Astrocyte of the spinal cord (primary cell): ENCODE data around the gene MAN1C1.

Source experiments
- DNase-seq: peaks from one replicate; pipeline ENCODE4 v3.0.0; 2011; ENCODE audit warnings: low read depth, low spot score
- H3K4me3 ChIP-seq: 2 replicates; pipeline ENCODE4 v1.5.1; 2011; ENCODE audit warnings: low read depth, mild to moderate bottlenecking, low read length, moderate library complexity
- in situ Hi-C: cut with HindIII; loops from 2 replicates; pipeline ENCODE4 v1.10.0; 2017; ENCODE audit warnings: low sequenced_read_pairs
- TF ChIP-seq, protein P1 (sequence below): IDR thresholded peaks from 2 replicates; pipeline ENCODE4 v1.5.1; 2012; ENCODE audit warnings: low read depth, mild to moderate bottlenecking, low read length, inconsistent platforms

Gene MAN1C1

DNA sequence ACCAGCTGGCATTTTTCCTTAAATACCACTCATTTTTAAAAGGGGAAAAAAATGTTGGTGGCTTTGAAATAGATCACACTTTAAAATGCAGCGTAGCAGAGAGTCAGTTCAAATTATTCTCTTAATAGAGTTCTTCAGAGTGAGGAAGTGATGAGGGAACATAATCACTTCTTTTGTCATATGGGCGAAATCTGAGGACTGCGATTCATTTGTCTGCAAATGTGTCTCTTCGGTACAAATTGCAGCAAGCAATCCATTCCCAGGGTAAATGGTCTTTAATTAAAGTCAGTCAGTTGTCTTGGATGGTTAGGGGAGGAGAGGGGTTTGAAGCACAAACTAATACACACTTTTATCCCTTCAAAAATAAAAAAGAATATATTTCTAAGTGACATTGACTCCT lies 97.4 kb downstream of the MAN1C1 start:
- in situ Hi-C loops = no loop called here
- TF ChIP-seq, protein P1, sequence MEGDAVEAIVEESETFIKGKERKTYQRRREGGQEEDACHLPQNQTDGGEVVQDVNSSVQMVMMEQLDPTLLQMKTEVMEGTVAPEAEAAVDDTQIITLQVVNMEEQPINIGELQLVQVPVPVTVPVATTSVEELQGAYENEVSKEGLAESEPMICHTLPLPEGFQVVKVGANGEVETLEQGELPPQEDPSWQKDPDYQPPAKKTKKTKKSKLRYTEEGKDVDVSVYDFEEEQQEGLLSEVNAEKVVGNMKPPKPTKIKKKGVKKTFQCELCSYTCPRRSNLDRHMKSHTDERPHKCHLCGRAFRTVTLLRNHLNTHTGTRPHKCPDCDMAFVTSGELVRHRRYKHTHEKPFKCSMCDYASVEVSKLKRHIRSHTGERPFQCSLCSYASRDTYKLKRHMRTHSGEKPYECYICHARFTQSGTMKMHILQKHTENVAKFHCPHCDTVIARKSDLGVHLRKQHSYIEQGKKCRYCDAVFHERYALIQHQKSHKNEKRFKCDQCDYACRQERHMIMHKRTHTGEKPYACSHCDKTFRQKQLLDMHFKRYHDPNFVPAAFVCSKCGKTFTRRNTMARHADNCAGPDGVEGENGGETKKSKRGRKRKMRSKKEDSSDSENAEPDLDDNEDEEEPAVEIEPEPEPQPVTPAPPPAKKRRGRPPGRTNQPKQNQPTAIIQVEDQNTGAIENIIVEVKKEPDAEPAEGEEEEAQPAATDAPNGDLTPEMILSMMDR = no peak
- H3K4me3 ChIP-seq = no peak overlapping the region
- DNase-seq = no peak

DNA sequence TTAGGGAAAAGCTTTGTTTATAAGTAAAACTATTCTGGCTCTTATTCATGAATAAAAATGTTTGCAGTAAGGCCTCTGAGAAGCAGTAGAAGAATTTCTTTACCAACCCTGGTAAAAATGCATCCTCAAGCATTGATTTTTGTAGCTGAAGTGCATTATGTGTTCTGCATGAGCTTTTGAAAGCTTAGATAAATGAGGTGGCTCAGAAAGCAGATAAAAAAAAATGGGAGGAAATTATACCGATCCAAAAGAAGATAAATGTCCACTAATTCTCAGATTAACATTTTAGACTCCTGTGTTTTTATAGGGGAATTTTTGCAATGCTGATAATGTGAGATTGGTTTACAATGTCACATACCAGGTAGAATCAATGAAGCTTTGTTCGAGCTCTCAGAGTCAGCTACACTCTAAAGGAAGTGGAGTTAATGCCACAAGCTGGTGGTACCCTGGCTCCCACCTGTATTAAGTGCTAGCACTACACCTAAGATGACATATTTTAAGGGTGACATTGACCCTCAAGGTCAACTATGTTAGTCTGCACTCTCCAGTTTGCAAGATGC lies 97.9 kb downstream of the MAN1C1 start:
- TF ChIP-seq, protein P1 = no peak
- in situ Hi-C loops = no loop called here
- no peak overlapping the region for H3K4me3 ChIP-seq

DNA sequence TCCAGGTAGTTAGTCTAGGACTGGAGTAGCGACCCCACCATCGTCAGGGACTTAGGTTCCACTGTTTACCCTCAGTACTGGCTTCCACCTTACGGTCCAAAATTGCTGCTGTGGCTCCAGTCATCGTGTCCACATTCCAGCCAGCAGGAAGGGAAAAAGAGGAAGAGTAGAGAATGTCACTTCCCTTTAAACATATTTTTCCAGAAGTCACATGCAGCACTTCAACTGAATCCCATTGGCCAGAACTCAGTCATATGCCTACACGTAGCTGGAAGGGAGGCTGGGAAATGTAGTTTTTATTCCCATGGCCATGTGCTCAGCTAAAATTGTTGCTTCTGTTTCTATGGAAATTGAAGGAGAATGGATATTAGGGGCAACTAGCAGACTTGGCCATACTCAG lies 99.3 kb downstream of the MAN1C1 start:
- no peak overlapping the region for H3K4me3 ChIP-seq
- no peak for DNase-seq
- TF ChIP-seq, protein P1 = no peak
- in situ Hi-C loops = no loop called here

More for the DNA sequence above, 97.9 kb downstream of the MAN1C1 start:
- DNase-seq = no peak

DNA sequence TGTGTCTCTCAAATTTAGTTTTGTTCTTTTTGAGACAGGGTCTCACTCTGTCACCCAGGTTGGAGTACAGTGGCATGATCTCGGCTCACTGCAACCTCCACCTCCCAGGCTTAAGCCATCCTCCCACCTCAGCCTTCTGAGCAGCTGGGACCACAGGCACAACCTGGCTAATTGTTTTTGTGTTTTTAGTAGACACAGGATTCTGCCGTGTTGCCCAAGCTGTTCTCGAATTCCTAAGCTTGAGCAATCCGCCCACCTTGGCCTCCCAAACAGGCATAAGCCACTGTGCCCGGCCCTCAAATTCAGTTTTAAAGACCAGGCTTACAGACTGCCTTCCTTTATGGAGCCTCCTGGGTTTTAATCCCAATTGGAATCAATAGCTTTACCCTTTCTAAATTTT lies 99.7 kb downstream of the MAN1C1 start:
- TF ChIP-seq, protein P1 = no peak
- in situ Hi-C loops = no loop called here
- DNase-seq = no peak
- H3K4me3 ChIP-seq = no peak overlapping the region

DNA sequence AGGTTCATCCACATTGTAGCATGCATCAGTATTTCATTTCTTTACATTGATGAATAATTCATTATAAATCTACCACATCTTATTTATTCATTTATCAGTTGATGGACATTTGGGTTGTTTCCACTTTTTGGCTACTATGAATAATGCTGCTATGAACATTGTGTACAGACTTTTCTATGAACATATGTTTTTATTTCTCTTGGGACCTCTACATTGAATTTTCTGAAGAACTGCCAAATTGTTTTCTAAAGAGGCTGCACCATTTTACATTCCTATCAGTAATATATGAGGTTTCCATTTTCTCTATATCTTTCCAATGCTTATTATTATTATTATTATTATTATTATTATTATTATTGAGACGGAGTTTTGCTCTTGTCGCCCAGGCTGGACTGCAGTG lies 102.1 kb downstream of the MAN1C1 start:
- DNase-seq = no peak
- in situ Hi-C loops = no loop called here
- TF ChIP-seq, protein P1 = no peak
- H3K4me3 ChIP-seq = no peak overlapping the region

DNA sequence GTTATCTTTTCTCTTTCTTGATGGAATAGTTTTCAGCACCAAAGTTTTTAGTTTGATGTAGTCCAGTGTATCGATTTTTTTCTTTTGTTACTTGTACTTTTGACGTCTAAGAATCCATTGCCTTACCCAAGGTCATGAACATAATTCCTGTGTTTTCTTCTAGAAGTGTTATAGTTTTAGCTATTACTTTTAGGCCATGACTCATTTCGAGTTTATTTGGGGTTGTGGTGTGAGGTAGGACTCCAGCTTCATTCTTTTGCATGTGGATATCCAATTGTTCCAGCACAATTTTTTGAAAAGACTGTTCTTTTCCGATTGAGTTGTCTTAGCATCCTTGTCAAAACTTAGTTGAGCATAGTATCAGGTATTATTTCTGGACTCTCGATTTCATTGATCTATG lies 104.0 kb downstream of the MAN1C1 start:
- H3K4me3 ChIP-seq = no peak overlapping the region
- in situ Hi-C loops = no loop called here
- TF ChIP-seq, protein P1 = no peak
- no peak for DNase-seq

DNA sequence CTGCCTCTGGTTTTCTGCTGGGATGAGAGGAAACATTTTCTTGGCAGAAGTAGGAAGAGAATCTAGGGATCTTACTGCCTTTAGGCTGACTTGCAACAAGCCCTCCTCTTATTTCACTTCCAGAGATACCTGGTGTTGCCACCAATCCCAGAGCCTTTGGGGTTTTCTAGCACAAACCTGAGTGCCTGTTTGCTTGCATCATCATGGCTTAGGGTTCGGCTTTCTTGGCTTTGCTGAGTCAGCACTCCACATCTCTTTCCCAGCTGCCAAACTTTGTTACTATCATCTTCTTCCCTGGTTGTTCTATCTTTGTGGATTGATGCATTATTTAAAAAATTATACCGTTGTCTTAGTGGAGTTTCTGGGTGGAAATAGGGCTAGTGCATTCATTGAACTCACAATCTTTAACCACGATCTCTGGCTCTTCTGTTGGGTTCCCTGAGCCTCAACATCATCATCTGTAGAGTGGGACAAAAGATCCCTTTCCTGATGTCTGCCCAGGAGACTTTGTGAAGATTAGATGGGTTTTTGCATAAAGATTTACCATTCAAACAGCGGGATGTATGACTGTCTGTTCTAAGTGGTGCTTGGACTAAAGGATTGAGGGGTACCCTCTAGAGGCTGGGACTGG lies 106.8 kb downstream of the MAN1C1 start:
- in situ Hi-C loops = no loop called here
- DNase-seq = no peak
- TF ChIP-seq, protein P1 = no peak
- H3K4me3 ChIP-seq = no peak overlapping the region
